Mononuclear cell (primary cell): ENCODE results near the gene F10. TPM values are rescaled to one million over a fixed set of nuclear protein-coding genes. Genes with fewer than 3 reads are reported as not detected.

Experiments used
- H3K27me3 ChIP-seq: 2 replicates; pipeline ENCODE4 v1.6.0; 2011; ENCODE audit warnings: low read length, control low read depth; ENCODE audit not compliant: insufficient read depth
- H3K4me1 ChIP-seq: 2 replicates; pipeline ENCODE4 v1.5.1; 2011; ENCODE audit warnings: mild to moderate bottlenecking, low read length, control low read depth; ENCODE audit not compliant: insufficient read depth
- H3K4me3 ChIP-seq: 2 replicates; pipeline ENCODE4 v1.5.1; 2011; ENCODE audit warnings: mild to moderate bottlenecking, low read length, moderate library complexity
- H3K9me3 ChIP-seq: 2 replicates; pipeline ENCODE4 v1.5.1; 2011; ENCODE audit warnings: low read depth, mild to moderate bottlenecking, control low read depth, low read length
- total RNA-seq: library from RNA; depleted of rRNA; stranded (reverse); fragments of >200 nt; gene quantifications from one replicate; pipeline ENCODE4 v1.2.3, GENCODE V29; 2012

The F10 gene
- total RNA-seq, 1 donor = not detected

DNA sequence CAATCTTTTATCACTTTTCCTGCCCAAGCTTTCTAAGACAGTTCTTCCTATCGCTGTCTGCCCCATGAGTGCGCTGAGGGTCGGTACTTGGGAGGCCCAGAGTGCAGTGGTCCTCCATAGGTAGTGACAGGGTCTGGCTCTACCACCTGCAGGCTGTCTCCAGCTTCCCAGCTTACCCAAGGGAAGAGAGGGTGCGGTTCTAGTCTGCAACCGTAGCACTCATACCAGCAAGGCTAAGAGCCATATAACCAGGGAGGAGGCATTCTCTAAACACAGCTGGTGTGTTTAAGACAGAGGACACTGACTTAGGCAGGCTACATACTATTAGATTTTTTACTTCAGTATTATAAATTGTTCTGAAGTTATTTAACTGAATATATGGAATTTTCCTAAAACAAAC, 44.1 kb downstream of the F10 start:
- Histone ChIP-seq H3K4me1 (peaks cover 9% of the 10 kb centered on the region), H3K4me3 (no peak overlapping the region), H3K9me3 (no peaks in the 10 kb centered on the region), H3K27me3 (no peaks in the 10 kb centered on the region)

- H3K9me3 ChIP-seq = no peaks in the 10 kb centered on the region
- H3K27me3 ChIP-seq = no peaks in the 10 kb centered on the region
- no peak overlapping the region for H3K4me3 ChIP-seq
- peaks cover 9% of the 10 kb centered on the region for H3K4me1 ChIP-seq
Observed at GRCh38 chr13:113167155-113167554, 44.6 kb downstream of the F10 start.

DNA sequence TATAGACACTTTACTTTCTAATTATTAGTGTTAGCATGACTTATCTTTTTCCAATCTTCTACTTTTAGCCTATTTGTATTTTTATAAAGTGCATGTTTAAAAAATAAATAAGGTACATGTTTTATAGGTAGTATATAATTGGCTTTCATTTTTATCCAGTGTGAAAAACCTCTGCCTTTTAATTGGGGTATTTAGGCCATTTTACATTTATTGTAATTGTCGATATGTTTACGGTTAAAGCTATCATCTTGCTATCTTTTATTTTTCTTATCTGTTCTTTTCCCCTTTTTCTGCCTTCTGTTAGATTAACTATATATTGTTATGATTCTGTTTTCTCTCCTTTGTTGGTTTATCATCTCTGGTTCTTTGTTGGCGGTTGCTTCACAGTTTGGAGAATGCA, 45.0 kb downstream of the F10 start:
- H3K4me3 ChIP-seq = no peak overlapping the region
- H3K4me1 ChIP-seq = peaks cover 9% of the 10 kb centered on the region
- no peaks in the 10 kb centered on the region for H3K27me3 ChIP-seq
- H3K9me3 ChIP-seq = no peaks in the 10 kb centered on the region

GRCh38 chr13:113168211-113168610, 45.6 kb downstream of the F10 start:
- Histone ChIP-seq H3K9me3 (no peaks in the 10 kb centered on the region), H3K4me3 (no peak overlapping the region), H3K27me3 (no peaks in the 10 kb centered on the region), H3K4me1 (peaks cover 9% of the 10 kb centered on the region)

DNA sequence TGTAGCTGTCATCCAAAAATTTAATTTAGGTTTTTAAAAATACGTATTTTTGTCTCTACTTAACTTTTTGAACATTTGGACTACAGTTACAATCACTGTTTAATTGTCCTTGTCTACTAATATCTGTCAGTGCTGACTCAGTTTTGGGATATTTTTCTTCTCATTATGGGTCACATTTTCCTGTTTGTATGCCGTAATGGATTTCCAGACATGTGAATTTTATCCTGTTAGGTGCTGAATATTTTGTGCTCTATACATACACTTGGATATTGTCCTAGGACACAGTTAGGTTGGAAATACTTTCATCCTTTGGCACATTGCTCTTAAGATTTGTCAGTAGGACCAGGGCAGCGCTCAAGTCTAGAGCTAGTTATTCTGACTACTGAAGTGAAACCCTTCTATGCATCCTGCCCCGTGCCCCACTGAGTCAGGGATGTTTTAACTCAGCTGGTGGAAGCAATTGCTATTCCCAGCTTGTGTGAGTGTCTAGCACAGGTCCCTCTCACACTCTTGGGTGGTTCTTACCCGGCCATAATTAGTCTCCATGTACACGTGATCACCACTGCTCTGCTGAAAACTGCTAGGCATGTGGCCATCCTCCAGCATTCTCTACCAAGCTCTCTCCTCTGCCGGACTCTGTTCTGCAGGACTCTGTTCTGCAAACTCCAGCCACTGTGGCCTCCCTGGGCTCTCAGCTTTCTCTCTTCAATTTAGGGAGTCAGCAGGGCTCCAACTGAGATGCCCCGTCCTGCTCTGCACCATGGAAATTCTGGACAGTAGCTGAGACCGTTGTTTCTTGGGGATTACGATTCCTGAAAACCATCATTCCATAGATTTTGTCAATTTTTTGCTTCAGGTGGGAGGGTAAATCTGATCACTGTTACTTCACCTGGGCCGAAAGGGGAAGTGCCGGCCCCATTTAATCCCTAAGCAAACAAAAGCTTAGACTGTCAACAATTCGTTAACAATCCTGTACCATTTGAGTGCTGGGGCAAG, 47.0 kb downstream of the F10 start:
- H3K4me1 ChIP-seq = peaks cover 9% of the 10 kb centered on the region
- no peak overlapping the region for H3K4me3 ChIP-seq
- no peaks in the 10 kb centered on the region for H3K27me3 ChIP-seq
- no peaks in the 10 kb centered on the region for H3K9me3 ChIP-seq

DNA sequence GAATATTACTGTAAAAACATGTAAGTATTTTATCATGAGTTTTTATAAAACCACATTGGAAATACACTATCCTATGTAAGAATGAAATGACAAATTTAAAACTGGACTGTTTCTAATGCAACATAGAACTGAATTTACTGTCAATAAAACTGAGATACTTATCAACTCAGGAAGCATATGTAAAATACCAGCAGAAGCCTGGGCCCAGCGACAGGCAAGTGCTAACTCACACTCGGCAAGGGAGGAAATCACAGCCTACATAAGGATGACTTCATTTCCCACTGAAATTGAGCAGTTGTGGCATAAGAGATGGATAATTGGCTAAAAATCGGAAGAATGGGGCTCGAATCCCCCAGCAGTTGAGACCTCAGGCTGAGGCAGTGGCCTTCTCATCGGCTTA, 47.9 kb downstream of the F10 start:
- Histone ChIP-seq H3K9me3 (no peaks in the 10 kb centered on the region), H3K4me1 (peaks cover 9% of the 10 kb centered on the region), H3K4me3 (no peak overlapping the region), H3K27me3 (no peaks in the 10 kb centered on the region)

- Histone ChIP-seq H3K4me3 (no peak overlapping the region), H3K4me1 (peaks cover 16% of the 10 kb centered on the region), H3K9me3 (no peaks in the 10 kb centered on the region), H3K27me3 (no peaks in the 10 kb centered on the region)
Observed at GRCh38 chr13:113171250-113172125, 48.9 kb downstream of the F10 start.

DNA sequence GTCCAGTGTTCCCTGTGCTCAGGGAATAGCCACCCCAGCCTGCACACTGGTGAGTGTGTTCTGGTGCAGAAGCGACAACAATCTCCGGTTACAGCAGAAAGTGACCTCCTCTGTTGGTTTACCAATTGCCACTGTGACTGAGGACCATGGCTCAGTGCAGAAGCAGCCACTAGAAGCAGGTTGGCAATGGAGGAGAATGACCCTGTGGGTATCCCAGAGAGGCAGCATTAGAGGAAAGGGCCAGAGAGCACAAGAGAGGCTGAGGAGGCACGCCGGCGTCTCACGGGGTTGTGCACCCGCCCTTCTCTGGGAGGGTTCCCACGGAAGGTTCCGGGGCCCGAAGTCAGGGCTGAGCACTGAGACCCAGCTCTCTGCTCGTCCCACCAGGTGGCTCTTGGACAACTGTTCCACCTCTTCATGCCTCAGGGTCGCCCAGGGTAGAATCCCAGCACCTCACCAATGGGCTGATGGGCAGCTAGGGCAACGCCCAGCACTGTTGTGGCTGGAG, 49.9 kb downstream of the F10 start:
- Histone ChIP-seq H3K9me3 (no peaks in the 10 kb centered on the region), H3K4me3 (no peak overlapping the region), H3K27me3 (no peaks in the 10 kb centered on the region), H3K4me1 (peaks cover 25% of the 10 kb centered on the region)

- H3K4me3 ChIP-seq = no peak overlapping the region
Observed at GRCh38 chr13:113176280-113176679, 53.7 kb downstream of the F10 start.

DNA sequence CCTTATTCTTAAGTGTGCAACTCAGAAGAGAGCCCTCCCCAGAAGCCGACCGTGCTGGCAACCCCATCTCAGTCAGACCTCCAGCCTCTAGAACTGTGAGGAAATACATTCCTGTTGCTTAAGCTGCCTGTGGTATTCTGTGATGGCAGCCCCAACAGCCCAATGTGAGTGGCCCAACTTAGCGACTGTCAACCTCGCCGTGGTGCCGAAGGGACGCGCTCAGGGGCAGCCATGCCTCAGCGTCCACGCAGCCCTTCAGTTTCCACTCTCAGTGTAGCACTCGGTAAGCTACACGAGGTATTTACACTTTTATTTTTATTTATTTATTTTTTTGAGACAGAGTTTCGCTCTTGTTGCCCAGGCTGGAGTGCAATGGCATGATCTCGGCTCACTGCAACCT, 54.2 kb downstream of the F10 start:
- Histone ChIP-seq H3K4me1 (peaks cover 27% of the 10 kb centered on the region), H3K4me3 (no peak overlapping the region), H3K27me3 (no peaks in the 10 kb centered on the region), H3K9me3 (no peaks in the 10 kb centered on the region)

More at GRCh38 chr13:113176280-113176679, 53.7 kb downstream of the F10 start:
- Histone ChIP-seq H3K9me3 (no peaks in the 10 kb centered on the region), H3K27me3 (no peaks in the 10 kb centered on the region), H3K4me1 (peaks cover 27% of the 10 kb centered on the region)

- Histone ChIP-seq H3K4me1 (peaks cover 32% of the 10 kb centered on the region), H3K4me3 (no peak overlapping the region), H3K27me3 (no peaks in the 10 kb centered on the region), H3K9me3 (no peaks in the 10 kb centered on the region)
Observed at GRCh38 chr13:113178070-113178895, 55.7 kb downstream of the F10 start.

- no peak overlapping the region for H3K4me3 ChIP-seq
- no peaks in the 10 kb centered on the region for H3K9me3 ChIP-seq
- H3K4me1 ChIP-seq = peaks cover 32% of the 10 kb centered on the region
- no peaks in the 10 kb centered on the region for H3K27me3 ChIP-seq
Observed at GRCh38 chr13:113178896-113179167, 56.2 kb downstream of the F10 start.

DNA sequence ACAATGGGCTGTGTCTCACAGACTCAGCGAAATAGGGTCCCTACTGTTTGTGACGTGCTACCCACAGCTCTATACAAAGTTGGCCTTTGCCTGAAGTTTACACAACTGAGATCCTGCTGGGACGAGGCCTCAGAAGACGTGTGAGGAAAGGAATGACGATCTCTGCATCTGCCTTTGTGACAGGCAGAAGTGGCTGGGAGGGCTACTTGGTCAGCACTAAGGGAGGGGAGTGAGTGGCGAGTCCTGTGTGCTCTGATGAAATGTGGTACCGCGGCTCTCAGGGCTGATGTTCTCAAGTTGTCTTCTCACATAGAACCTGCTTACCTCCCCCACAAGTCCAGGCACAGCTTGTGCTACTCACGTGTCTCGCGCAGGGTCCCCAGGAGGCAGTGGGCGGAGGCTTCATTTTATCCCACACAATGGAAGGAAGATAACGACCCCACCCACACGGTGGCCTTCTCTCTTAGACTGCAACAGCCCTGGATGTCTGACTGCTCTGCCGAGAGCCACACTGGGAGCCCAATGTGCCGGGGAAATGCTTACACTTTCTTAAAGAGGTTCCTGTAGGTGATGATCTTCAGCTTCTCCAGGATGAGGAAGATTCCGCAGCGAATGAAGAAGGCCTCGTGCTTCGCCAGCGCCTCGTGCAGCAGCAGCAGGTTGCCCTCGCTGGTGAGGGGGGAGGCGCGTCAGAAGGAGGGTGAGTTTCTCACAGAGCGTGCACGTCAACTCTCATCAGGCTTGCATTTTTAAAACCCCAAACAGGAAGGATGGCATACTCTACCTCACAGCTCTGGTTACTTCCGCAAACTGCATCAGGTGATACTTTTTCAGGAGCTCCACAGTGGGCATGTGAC, 57.0 kb downstream of the F10 start:
- Histone ChIP-seq H3K4me3 (no peak overlapping the region), H3K27me3 (no peaks in the 10 kb centered on the region), H3K9me3 (no peaks in the 10 kb centered on the region), H3K4me1 (peaks cover 35% of the 10 kb centered on the region)

DNA sequence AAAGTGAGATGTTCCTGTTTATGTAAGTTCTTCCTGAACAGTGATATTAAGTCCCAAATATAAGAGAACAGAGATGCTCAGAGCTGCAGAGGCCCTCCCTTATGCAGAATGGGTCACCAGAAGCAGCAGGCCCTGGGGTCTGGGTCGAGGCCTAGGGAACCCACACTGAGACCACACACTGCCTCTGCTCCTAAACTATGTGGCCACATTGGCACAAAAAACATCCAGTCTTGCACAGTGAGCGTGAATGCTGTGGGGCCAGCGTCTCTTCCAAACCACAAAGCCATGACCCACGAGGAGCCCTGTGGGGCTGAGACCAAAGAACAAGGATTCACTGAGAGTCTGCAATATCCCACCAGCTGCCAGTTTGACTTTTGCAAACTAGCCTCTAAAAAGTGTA, 59.4 kb downstream of the F10 start:
- H3K27me3 ChIP-seq = no peaks in the 10 kb centered on the region
- H3K4me3 ChIP-seq = no peak overlapping the region
- peaks cover 40% of the 10 kb centered on the region for H3K4me1 ChIP-seq
- no peaks in the 10 kb centered on the region for H3K9me3 ChIP-seq
